Inflammatory macrophage treated with lipopolysaccharide for 4 hours (primary cell): ENCODE results near the gene KCTD1.

ENCODE experiments used
- DNase-seq: peaks from one replicate; pipeline ENCODE4 v3.0.0-alpha.2; 2020

Gene KCTD1

GRCh38 chr18:26479065-26479680 lies 69.2 kb downstream of the KCTD1 start:
- no peak for DNase-seq

- DNase-seq = no peak
Observed at GRCh38 chr18:26477828-26478466, 70.4 kb downstream of the KCTD1 start.

GRCh38 chr18:26476697-26477096 lies 71.7 kb downstream of the KCTD1 start:
- no peak for DNase-seq

- no peak for DNase-seq
Observed at GRCh38 chr18:26474542-26474941, 73.8 kb downstream of the KCTD1 start.

GRCh38 chr18:26473672-26474071 lies 74.7 kb downstream of the KCTD1 start:
- no peak for DNase-seq

- DNase-seq = no peak
Observed at GRCh38 chr18:26471826-26472225, 76.5 kb downstream of the KCTD1 start.

- no peak for DNase-seq
Observed at GRCh38 chr18:26471027-26471426, 77.3 kb downstream of the KCTD1 start.

- DNase-seq = no peak
Observed at GRCh38 chr18:26470011-26470637, 78.2 kb downstream of the KCTD1 start.

- no peak for DNase-seq
Observed at GRCh38 chr18:26468931-26469340, 79.4 kb downstream of the KCTD1 start.

GRCh38 chr18:26466026-26466425 lies 82.3 kb downstream of the KCTD1 start:
- DNase-seq = no peak

- no peak for DNase-seq
Observed at GRCh38 chr18:26465431-26465830, 82.9 kb downstream of the KCTD1 start.

- DNase-seq = no peak
Observed at GRCh38 chr18:26464128-26465011, 84.0 kb downstream of the KCTD1 start.

- no peak for DNase-seq
Observed at GRCh38 chr18:26462355-26462754, 86.0 kb downstream of the KCTD1 start.

- DNase-seq = no peak
Observed at GRCh38 chr18:26461405-26461804, 86.9 kb downstream of the KCTD1 start.

- no peak for DNase-seq
Observed at GRCh38 chr18:26460449-26461091, 87.8 kb downstream of the KCTD1 start.

- DNase-seq = no peak
Observed at GRCh38 chr18:26459884-26460283, 88.5 kb downstream of the KCTD1 start.

GRCh38 chr18:26459340-26459739 lies 89.0 kb downstream of the KCTD1 start:
- no peak for DNase-seq

GRCh38 chr18:26458526-26459232 lies 89.7 kb downstream of the KCTD1 start:
- DNase-seq = peak; percentile 50

- DNase-seq = no peak
Observed at GRCh38 chr18:26457611-26458353, 90.6 kb downstream of the KCTD1 start.

GRCh38 chr18:26457195-26457594 lies 91.2 kb downstream of the KCTD1 start:
- no peak for DNase-seq

- DNase-seq = no peak
Observed at GRCh38 chr18:26456070-26456491, 92.3 kb downstream of the KCTD1 start.
